ENCODE data around the gene DGCR2. TPM values are rescaled to one million over a fixed set of nuclear protein-coding genes. Genes with fewer than 3 reads are reported as not detected.

Gene DGCR2
- total RNA-seq, 2 donors from 2014 or later: 85.8 to 104 TPM

Other genes with a start within 250 kb of the DGCR2 start
- 1 to 10 TPM; 1.2 to 2.3 TPM for gene DGCR6, start 216.1 kb downstream of the DGCR2 start, total RNA-seq
- gene PRODH, start 186.1 kb downstream of the DGCR2 start, total RNA-seq: 10 to 100 TPM; 10.2 to 15.5 TPM
- not detected for gene TSSK2, start 8.9 kb upstream of the DGCR2 start, total RNA-seq
- gene ESS2, start 22.2 kb upstream of the DGCR2 start, total RNA-seq: 10 to 100 TPM in 1 of 2 donors, 1 to 10 TPM in 1; 9.6 to 10.8 TPM
- not detected for gene GSC2, start 27.9 kb upstream of the DGCR2 start, total RNA-seq
- 100 to 1,000 TPM; 137 to 194 TPM for gene SLC25A1, start 56.3 kb upstream of the DGCR2 start, total RNA-seq
- gene CLTCL1, start 169.3 kb upstream of the DGCR2 start, total RNA-seq: 1 to 10 TPM; 2.1 to 4.6 TPM

All from left colon (tissue), 2 donors.